NCI-H2196 (cell line): ENCODE results near the gene COA7.
A peak's percentile ranks its signal among the peaks of the same experiment; 100 is the strongest.
"Not testable (repeated sequence)": the region's sequence is repeated elsewhere in the genome, so short reads cannot be mapped to it uniquely, and the experiment has no call there.

Experiments used
- DNase-seq: peaks from one replicate; lab custom pipeline; 2025; ENCODE audit not compliant: unreplicated experiment; lab: John Stamatoyannopoulos, UW

COA7 gene

DNA sequence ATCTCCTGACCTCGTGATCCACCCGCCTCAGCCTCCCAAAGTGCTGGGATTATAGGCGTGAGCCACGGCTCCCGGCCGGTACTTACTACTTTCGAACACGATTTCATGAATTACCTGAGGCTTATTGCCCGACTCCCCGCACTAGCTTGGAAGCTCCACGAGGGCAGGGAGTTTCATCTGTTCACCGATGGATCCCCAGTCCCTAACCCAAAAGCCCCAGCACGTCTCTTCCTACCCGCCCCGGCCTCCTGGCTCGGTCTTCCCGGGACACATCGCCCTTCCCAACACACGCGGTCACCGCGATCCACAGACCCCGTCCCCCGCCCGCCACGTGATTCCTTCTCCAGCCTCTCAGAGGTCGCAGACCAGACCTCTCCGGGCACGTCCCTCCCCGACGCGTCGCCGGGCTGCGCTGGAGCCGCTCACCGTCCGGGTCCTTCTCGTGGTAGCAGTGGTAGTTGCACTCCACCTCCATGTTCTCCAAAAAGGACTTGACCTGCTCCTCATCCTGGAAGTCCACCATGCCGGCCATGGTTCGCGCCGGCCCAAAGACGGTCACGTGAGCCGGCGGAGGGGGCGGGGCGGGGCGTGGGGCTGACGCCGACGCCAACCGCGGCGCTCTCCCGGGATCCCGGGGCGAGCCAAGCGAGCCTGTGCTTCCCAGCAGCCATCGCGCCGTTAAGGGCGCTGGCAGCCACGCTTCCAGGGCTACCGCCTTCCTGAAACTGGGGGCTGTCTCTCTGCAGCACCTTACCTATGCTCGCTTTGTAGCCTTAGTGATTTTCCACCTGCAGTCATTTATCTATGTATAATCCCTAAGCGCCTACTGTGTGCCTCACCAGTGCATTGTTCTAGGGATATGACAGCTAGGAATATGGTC, at the start of gene COA7:
TSS of gene COA7 (minus strand) at position 553 of the 880 bp plus-strand sequence. CDS start at position 532, 21 bp downstream.
- DNase-seq = peak; percentile 93

DNA sequence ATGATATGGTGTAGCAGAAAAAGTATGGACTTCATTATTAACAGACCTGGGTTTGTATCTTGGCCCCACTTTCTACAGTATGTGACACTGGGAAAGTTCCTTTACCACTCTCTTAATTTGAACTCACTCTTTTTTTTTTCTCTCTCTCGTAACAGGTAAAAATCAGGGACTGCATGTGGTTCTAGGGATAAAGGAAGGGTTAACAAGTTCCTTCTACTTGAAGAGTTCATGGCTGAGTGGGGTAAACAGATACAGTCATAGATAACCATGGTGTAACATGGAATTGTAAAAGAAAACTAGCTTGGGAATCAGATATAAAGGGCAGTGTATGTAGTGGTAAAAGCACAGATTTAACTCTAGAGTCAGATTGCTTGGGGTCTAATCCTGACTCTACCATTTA, 49.3 kb upstream of the COA7 start:
- no peak for DNase-seq

DNA sequence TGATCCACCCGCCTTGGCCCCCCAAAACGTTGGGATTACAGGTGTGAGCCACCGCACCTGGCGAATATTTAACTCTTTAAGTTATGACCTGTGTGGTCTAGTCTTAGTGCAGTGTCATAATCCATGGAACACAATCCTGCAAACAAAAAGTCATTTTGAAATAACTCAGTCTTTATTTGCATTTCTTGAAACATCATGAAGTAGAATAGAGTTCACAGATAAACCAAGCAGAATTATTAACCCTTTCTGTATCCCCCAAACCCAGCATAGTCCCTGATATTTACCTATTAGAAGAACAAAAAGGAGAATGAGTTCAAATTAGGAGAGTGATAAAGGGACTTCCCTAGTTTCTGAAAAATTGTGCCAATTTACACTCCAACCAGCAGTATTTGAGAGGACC, 48.0 kb upstream of the COA7 start:
- DNase-seq = no peak

DNA sequence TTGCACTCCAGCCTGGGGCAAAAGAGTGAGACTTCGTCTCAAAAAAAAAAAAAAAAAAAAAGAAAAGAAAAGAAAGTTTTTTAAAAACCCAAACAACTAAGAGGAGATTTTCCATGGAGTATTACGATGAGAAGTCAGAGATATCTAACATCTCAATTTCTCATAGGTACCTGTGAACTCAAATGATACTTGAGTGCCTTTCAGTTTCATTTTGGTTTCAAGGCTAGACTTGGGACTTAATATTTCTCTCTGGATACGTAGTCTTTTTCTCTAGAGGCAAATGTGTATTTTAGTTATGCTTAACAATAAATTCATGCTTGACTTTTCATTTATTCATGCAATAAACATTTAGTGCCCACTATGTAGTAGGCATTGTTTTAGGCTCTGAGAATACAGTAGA, 43.1 kb upstream of the COA7 start:
- no peak for DNase-seq

DNA sequence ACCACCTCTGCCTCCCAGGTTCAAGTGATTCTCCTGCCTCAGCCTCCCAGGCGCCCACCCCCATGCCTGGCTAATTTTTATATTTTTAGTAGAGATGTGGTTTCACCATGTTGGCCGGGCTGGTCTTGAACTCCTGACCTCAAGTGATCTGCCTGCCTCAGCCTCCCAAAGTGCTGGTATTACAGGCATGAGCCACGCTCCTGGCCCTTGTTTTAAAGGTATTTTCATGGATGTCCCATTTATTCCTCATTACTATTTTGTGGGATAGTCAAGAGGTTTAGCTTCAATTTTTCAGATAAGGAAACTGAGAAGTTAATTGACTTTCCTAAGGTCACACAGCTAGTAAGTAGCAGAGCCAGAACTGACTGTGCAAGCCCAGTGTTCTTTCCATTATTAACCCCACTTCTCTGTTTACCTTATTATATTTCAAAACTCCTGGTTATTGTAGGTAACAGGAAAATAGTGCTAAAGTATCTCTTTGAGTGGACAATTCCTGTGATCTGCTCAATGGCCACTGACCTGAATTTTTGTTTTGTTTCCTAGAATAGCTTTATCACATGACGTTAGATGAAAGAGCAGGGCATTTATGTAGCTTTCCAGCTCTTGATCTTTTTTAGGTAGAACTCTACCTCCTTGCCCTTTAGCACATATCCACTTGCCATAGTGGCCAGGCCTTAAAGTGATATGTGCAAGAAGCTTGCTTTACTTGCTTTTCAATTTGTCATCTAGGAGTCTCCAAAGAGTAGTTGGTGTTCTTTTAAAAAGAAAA, 41.7 kb upstream of the COA7 start:
- DNase-seq = no peak

DNA sequence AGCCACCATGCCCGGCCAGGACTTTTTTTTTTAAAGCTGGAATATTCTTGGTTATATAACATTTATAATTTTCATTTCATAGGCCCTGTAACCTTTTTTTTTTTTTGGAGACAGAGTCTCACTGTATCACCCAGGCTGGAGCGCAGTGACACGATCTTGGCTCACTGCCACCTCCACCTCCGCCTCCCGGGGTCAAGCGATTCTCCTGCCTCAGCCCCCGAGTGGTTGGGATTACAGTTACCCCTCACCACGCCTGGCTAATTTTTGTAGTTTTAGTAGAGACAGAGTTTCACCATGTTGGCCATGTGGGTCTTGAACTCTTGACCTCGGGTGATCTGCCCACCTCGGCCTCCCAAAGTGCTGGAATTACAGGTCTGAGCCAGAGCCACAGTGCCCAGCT, 40.7 kb upstream of the COA7 start:
- no peak for DNase-seq

DNA sequence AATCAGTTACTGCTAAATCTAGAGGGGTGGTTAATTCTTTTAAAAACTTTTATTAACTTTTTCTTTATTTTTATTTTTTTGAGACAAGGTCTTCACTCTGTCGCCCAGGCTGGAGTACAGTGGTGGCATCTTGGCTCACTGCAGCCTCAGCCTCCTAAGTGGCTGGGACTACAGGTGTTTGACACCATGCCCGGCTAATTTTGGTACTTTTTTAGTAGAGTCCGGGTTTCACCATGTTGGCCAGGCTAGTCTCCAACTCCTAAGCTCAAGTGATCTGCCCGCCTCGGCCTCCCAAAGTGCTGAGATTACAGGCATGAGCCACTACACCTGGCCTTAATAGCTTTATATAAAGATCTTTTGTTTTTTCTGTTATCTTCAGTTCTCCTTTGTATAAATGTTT, 40.0 kb upstream of the COA7 start:
- DNase-seq = no peak

DNA sequence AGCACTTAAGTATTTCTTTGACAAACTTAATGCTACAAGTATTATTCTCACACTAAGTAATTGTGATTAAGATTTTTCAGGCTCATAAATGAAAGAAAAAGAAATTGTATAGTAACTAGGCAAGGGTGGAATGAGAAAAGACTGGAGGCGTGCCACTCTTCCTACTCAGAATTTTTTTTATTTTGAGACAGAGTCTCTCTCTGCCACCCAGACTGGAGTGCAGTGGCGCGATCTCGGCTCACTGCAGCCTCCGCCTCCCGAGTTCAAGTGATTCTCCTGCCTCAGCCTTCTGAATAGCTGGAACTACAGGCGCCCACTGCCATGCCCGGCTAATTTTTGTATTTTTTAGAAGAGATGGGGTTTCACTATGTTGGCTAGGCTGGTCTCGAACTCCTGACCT, 37.2 kb upstream of the COA7 start:
- not testable (repeated sequence) for DNase-seq

DNA sequence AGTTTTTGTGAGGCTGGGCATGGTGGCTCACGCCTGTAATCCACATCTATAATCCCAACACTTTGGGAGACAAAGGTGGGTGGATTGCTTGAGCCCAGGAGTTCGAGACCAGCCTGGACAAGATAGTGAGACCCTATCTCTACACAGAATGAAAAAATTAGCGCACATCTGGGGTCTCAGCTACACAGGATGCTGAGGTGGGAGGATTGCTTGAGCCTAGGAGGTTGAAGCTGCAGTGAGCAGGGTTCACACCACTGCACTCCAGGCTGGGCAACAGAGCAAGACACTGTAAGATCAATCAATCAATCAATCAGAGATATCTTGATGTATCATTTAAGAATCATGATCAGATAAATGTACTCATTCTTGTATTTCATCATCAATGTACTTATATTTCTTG, 35.2 kb upstream of the COA7 start:
- DNase-seq = no peak

DNA sequence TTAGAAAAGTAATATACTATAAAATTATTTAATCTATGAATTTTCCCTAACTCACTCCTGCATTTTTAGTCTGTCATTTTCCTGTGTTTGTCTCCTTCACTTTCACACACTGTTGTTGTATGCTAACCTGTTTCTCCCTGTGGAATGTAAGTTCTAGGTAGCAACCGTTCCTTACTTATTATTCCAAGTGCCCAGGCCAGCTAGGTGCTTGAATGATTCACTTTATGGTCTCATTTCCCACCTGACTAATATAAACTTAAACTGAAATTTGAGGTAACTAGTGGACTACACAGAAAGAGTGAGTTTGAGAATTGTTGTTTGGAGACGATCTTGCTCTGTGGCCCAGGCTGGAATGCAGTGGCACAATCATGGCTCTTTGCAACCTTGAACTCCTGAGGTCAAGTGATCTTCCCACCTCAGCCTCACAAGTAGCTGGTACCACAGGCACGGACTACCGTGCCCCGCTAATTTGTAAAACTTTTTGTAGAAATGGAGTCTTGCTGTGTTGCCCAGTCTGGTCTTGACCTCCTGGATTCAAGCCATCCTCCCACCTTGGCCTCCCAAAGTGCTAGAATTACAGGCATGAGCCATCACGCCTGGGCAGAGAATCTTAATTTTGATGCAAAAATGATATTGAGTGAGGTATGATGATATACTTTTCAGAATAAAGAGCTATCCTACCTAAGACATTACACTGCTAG, 30.0 kb upstream of the COA7 start:
- no peak for DNase-seq

DNA sequence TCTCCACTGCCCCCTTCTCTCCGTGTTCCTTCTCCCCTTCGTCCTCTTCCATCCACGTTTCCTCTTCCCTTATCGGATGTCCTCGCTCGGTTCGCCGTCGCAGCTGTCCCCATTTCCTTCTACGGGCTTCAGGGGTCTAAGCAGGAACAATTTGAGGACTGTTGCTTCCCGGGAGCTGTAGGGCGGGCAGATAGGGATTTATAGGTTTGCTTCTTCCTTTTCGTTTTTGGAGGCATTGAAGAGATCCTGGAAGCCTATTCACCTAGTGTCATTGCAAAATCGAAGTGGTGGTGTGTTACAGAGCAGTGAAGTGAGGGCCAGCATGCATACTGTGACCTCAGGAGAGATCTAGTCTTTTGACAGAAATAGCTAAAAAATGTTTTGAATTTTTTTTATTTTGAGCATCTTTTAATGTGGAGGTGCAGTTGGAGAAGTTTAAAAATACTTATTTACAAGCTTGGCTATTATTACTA, 29.0 kb upstream of the COA7 start:
- DNase-seq = no peak

DNA sequence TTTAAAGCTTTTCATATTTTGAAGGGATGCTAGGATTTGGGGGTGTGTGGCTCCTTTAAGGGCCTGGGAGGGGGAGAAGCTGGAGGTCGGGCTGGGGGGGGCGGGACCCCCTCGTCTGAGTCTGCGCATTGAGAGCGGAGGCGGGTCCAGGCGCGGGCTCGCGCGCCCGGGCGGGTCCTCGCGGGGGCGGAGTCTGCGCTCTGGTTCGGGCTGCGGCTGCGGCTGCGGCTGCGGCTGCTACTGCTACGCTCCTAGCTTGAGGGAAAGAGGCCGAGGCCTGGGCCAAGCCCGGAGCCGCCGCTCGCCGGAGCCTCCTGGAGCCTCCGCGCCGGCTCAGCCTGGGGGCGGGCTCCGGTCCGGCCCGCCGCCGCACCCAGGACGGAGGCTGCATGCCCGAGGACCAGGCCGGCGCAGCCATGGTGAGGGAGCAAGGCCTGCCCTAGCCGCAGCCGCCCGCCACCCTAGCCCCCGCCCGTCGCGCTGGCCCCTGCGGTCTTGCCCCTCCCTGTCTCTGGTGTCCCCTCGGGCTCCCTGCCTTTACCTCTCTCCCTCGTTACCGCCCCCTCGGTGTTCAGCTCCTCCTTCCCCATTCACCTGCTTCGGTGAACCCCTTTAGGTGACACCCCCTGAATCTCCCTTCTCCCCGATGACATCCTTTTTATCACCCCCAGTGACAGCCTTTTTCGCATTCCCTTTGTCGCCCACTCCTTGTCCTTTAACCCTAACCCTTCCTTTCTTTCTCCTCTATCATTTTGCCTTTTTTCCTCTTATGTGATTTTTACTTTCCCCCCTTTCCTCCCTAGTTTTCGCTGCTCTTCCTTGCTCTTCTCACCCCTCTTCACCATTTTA, 28.3 kb upstream of the COA7 start, which contains the start of gene ZYG11B:
TSS of gene ZYG11B (plus strand) at position 189 of the 849 bp plus-strand sequence. CDS start at position 390, 201 bp downstream.
- peak; percentile 92 for DNase-seq

DNA sequence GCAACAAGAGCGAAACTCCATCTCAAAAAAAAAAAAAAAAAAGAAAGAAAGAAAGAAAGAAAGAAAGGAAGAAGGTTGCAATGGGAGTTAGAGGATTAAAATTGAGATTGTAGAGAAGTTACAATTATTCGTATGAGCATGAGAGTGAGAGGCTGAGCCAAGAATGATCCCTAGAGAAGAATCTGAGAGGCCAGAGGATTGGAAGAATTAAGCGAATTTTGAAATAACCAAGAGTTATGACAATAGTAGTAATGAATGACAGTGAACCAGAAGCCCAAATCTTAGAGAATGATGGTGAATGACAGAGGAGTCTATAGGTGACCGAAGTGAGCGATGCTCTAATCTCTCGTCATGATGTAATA, 27.7 kb upstream of the COA7 start:
- no peak for DNase-seq

DNA sequence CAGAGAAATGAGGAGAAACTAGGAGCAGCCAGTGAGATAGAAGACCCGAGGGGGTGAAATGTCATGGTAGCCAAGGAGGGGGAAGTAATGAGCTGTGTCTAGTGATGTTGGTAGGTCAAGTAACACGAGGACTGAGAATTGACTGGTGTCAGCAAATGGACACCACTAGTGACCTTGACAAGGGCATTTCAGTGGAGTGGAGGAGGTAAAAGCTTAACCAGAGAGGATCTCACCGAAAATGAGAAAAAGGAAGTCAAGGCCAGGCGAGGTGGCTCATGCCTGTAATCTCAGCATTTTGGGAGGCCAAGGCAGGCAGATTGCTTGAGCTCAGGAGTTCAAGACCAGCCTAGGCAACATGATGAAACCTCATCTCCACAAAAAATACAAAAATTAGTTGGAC, 25.1 kb upstream of the COA7 start:
- DNase-seq = no peak

DNA sequence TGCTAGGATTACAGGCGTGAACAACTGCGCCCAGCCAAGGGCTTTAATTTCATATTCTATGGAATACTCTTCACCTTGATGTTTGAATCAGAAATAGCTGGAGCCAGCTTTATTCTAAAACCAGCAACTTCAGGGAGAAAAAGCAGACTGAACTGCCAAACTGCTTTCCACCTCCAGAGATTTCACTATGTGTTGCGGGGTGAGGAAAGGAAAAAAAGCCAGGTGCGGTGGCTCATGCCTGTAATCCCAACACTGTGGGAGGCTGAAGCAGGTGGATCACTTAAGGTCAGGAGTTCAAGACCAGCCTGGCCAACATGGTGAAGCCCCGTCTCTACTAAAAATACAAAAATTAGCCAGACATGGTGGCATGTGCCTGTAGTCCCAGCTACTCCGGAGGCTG, 17.1 kb upstream of the COA7 start:
- DNase-seq = not testable (repeated sequence)

DNA sequence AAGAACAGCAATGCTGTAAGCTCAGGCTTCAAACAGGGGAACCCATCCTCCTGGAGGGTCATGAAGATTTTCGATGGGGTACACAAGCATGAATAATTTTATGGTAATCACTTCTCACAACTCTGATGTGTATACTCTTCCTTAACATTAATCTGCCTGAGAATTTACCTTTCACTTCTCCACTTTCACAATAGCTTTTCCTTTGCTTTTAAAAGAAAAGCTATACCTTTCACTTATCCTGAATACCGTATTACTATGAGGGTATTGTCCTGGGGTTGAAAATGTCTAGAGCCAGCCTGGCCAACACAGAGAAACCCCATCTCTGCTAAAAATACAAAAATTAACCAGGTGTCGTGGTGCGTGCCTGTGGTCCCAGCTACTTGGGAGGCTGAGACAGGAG, 15.4 kb upstream of the COA7 start:
- DNase-seq = no peak

DNA sequence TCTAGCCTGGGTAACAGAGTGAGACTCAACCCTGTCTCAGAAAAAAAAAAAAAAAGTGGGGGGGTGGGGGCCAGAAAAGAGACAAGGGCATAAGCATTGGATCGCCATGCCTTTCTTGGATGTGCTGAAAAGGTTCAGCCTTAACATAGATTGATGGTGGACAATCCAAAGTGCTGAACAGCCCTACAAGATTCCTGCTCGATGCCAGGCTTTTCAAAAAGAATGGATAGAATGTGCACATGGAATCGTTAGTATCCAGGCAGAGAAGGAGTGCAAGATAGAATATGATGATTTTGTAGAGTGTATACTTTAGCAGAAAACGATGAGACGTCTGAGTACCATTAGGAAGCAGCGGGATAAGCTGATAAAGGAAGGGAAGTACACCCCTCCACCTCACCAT, 10.9 kb upstream of the COA7 start:
- no peak for DNase-seq

DNA sequence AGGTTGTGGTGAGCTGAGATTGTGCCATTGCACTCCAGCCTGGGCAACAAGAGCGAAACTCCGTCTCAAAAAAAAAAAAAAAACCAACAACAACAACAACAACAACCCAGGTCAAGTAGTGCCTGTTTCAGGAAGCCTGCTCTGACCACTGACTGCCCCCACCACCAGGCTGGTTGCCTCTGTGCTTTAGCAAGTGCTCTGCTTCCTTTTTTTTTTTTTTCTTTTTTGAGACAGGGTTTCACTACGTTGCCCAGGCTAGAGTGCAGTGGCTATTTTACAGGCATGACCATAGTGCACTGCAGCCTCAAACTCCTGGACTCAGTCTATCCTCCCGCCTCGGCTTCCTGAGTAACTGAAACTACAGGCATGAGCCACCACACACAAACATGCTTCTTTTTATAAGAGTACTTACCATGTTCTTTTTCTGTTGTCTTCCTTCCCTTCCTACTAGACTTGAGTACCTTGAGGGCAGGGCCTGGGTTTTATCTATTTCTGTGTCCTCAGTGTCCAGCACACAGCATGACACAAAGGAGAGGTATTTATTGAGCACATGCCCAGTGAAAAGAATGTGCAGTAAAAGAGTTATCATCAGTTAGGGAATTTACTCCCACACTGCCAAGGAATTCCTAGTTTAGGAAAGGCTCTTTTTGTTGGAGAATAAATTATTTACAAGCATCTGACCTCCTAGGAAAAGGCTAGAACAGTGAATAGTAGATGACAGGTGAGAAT, 9.9 kb upstream of the COA7 start:
- DNase-seq = no peak

DNA sequence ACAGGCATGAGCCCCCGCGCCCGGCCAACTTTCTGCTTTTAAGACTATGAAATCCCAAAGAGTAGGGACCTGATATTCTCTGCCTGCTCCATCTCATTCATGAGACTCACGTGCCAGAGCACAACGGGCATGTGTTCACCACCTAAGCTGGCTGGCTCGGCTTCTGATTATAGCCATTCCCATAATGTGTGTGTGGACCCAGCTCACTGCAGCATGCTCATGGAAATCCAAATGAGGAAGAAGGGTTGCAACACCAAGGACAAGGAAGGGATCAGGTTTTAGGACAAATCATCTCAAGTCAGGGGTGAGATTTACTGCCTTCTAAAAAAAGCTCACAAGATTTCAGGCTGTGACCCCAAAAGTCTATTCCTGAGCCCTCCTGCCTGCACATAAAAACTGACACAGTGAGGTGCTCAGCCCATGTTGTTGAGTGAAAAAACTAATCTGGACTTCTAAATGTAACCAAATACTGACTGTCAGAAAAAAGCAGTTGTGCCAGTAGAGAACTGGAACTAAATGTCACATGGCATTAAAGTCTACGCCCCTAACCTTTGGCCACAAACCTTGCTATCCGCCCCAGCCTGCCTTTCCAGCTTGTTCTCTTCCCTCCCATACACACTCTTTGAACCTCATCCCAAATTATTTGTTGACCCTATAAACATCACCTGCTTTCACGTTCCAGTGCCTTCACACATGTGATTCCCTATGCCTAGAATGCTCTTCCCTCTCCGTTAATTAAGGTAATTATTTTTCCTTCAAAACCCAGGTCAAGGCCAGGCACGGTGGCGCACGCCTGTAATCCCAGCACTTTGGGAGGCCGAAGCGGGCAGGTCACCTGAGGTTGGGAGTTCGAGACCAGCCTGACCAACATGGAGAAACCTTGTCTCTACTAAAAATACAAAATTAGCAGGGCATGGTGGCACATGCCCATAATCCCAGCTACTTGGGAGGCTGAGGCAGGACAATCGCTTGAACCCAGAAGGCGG, 9.1 kb upstream of the COA7 start:
- DNase-seq = no peak
